ENCODE results near the gene MTLN. TPM values are rescaled to one million over a fixed set of nuclear protein-coding genes. Genes with fewer than 3 reads are reported as not detected.

MTLN gene
- total and polyA plus RNA-seq, 2 of the 13 experiments (the other 11 are each of a cell fraction or from before 2014, with no cell fraction given): 37.1 to 50.4 TPM

- TF ChIP-seq SNRNP70 (IDR thresholded peaks at IDR 0.05; ENCODE audit: low read depth, low read length) (no peak), RCOR2 (CRISPR knock-in tag; IDR thresholded peaks at IDR 0.05) (no peak), ZNF776 (CRISPR knock-in tag; IDR thresholded peaks at IDR 0.05) (peak; percentile 77; the same call in 1 of the 2 replicates), MYC (CRISPR knock-in tag; IDR thresholded peaks at IDR 0.05; ENCODE audit: borderline replicate concordance) (peak; percentile 97), ZFP36L2 (CRISPR knock-in tag; IDR thresholded peaks at IDR 0.05) (no peak), KLF16 (CRISPR knock-in tag; IDR thresholded peaks at IDR 0.05) (peak in 1 of 2 experiments; percentile 87; a peak in 2 of 4 replicates), ZBTB10 (CRISPR knock-in tag; IDR thresholded peaks at IDR 0.05; ENCODE audit: borderline replicate concordance) (0 out of 2 replicates have a peak, but pooled peaks have one; percentile 42), ZBTB33 (CRISPR knock-in tag; IDR thresholded peaks at IDR 0.05) (no peak), ATF1 (CRISPR knock-in tag; IDR thresholded peaks at IDR 0.05) (no peak), ARID5B (CRISPR knock-in tag; IDR thresholded peaks at IDR 0.05) (peak; percentile 75), HNF1A (IDR thresholded peaks at IDR 0.05; ENCODE audit: low read depth) (no peak), HNF1A (CRISPR knock-in tag; IDR thresholded peaks at IDR 0.05; ENCODE audit: borderline replicate concordance) (no peak; the same call in 1 of the 2 replicates), MTA3 (CRISPR knock-in tag; IDR thresholded peaks at IDR 0.05) (no peak), SMC3 (IDR thresholded peaks at IDR 0.05; ENCODE audit: low read length) (no peak), SRY (CRISPR knock-in tag; IDR thresholded peaks at IDR 0.05) (no peak)
These were observed at the start of gene MTLN (continued) for GRCh38 chr2:110211938-110212858.

Measured in HepG2 (cell line).